Ishikawa (cell line): ENCODE results near the gene TEDC2.
A peak's percentile ranks its signal among the peaks of the same experiment; 100 is the strongest.

Source experiments
- CEBPB ChIP-seq: IDR thresholded peaks from 2 replicates; pipeline ENCODE4 v1.6.1; 2012
- CREB1 ChIP-seq: IDR thresholded peaks from 2 replicates; pipeline ENCODE4 v1.6.1; 2012; ENCODE audit warnings: low read depth
- EGR1 ChIP-seq: IDR thresholded peaks from 2 replicates; pipeline ENCODE4 v1.6.1; 2012
- EP300 ChIP-seq: IDR thresholded peaks from 2 replicates; pipeline ENCODE4 v1.6.1; 2012; ENCODE audit warnings: borderline replicate concordance
- FOXM1 ChIP-seq: IDR thresholded peaks from 2 replicates; pipeline ENCODE4 v1.6.1; 2012; ENCODE audit warnings: low read depth, borderline replicate concordance
- MAX ChIP-seq: IDR thresholded peaks from 2 replicates; pipeline ENCODE4 v1.6.1; 2012
- NFIC ChIP-seq: IDR thresholded peaks from 2 replicates; pipeline ENCODE4 v1.6.1; 2012
- RAD21 ChIP-seq: IDR thresholded peaks from 2 replicates; pipeline ENCODE4 v1.6.1; 2012; ENCODE audit warnings: low read depth
- REST ChIP-seq: IDR thresholded peaks from 2 replicates; pipeline ENCODE4 v1.6.1; 2012; ENCODE audit warnings: low read depth, mild to moderate bottlenecking
- TAF1 ChIP-seq: IDR thresholded peaks from 2 replicates; pipeline ENCODE4 v1.6.1; 2012; ENCODE audit warnings: low read depth, mild to moderate bottlenecking
- TCF12 ChIP-seq: IDR thresholded peaks from 2 replicates; pipeline ENCODE4 v1.6.1; 2012; ENCODE audit warnings: low read depth
- TEAD4 ChIP-seq: IDR thresholded peaks from 2 replicates; pipeline ENCODE4 v1.6.1; 2012
- YY1 ChIP-seq: IDR thresholded peaks from 2 replicates; pipeline ENCODE4 v1.6.1; 2012; ENCODE audit warnings: low read depth
- ZBTB7A ChIP-seq: IDR thresholded peaks from 2 replicates; pipeline ENCODE4 v1.6.1; 2012; ENCODE audit warnings: low read depth
- TF ChIP-seq, protein P1 (sequence below): IDR thresholded peaks from 2 replicates; pipeline ENCODE4 v1.6.1; 2012

The TEDC2 gene

GRCh38 chr16:2495041-2495440 is 35.1 kb downstream of the TEDC2 start:
- TF ChIP-seq FOXM1: no peak
- no peak for TF ChIP-seq YY1

- no peak for TF ChIP-seq EP300
- TF ChIP-seq MAX: no peak
- TF ChIP-seq TAF1: no peak
- TF ChIP-seq, protein P1, sequence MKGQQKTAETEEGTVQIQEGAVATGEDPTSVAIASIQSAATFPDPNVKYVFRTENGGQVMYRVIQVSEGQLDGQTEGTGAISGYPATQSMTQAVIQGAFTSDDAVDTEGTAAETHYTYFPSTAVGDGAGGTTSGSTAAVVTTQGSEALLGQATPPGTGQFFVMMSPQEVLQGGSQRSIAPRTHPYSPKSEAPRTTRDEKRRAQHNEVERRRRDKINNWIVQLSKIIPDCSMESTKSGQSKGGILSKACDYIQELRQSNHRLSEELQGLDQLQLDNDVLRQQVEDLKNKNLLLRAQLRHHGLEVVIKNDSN: no peak
- no peak for TF ChIP-seq YY1
- no peak for TF ChIP-seq CEBPB
- no peak for TF ChIP-seq TCF12
- TF ChIP-seq EGR1: no peak
Measured at GRCh38 chr16:2496223-2497115, 36.6 kb downstream of the TEDC2 start.

- no peak for TF ChIP-seq ZBTB7A
- peak; percentile 13; the same call in 1 of the 2 replicates for TF ChIP-seq RAD21
- TF ChIP-seq NFIC: 0 out of 2 replicates have a peak, but pooled peaks have one; percentile 34
- TF ChIP-seq YY1: no peak
Measured at GRCh38 chr16:2497116-2497630, 37.3 kb downstream of the TEDC2 start.

GRCh38 chr16:2497695-2498484 is 38.0 kb downstream of the TEDC2 start:
- no peak for TF ChIP-seq TAF1

DNA sequence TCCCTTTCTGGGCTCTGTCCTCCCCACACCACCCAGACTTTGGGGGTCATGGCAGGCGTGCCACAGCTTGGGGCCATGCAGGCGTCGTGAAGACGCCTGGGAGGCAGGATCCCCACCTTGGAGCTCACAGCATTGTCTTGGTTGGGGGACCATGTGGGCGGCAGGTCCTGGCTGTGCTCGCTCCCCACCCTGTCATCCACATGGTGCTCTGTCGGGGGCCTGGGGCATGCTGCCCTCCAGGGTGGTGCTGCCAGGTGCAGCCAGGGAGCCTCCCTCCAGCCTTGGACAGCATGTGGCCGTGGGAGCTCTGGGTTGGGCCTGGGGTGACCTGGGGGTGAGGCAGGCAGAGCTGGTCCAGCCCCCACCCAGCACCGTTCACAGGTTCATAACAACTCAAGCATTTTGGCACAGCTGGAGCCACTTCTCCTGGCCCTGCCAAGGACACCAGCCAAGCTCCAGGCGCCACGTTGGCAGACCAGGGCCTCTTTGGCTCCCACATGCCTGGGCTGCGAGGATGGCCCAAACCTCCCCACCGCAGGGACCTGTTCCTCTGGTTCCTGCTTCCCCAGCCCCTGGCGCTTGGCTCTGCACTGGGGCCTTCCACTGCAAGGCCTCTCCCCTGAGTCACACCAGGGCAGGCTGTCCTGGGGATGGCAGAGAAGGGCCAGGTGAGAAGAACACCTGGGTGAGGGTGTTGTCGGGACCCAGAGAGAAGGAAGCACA is 38.8 kb downstream of the TEDC2 start:
- TF ChIP-seq ZBTB7A: no peak
- no peak for TF ChIP-seq NFIC
- TF ChIP-seq EP300: no peak
- no peak for TF ChIP-seq TCF12
- no peak for TF ChIP-seq RAD21
- no peak for TF ChIP-seq FOXM1
- no peak for TF ChIP-seq TAF1
- no peak for TF ChIP-seq REST
- TF ChIP-seq, protein P1: no peak
- no peak for TF ChIP-seq YY1
- TF ChIP-seq EGR1: no peak
- no peak for TF ChIP-seq MAX
- TF ChIP-seq CREB1: no peak
- TF ChIP-seq CEBPB: no peak
- TF ChIP-seq TEAD4: no peak

DNA sequence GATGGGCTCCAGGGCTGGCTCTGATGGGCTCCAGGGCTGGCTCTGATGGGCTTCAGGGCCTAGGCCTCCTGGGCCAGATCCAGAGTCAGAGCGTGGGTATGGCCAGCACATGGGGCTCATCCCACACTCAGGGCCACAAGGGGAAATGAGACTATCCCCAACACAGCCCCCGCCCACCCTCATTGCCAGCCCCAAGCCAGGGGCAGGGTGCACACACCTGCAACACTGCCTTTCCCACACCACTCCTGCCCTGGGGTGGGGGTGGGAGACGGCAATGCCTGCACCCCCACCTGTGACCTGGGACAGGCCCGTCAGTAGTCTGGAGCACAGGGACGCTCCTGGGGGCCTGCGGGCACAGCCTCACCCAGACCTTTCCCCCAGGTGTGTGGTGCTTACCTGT is 39.5 kb downstream of the TEDC2 start:
- TF ChIP-seq YY1: no peak
- TF ChIP-seq ZBTB7A: no peak
- no peak for TF ChIP-seq EGR1
- no peak for TF ChIP-seq NFIC
- no peak for TF ChIP-seq TAF1
- TF ChIP-seq RAD21: no peak
- no peak for TF ChIP-seq CREB1
- no peak for TF ChIP-seq REST
- TF ChIP-seq TEAD4: no peak
- no peak for TF ChIP-seq TCF12
- TF ChIP-seq, protein P1: no peak
